ENCODE measurements around the gene CXCR4. TPM values are rescaled to one million over a fixed set of nuclear protein-coding genes. Genes with fewer than 3 reads are reported as not detected.

Gene CXCR4
- polyA plus RNA-seq, 1 of the 3 experiments (the other 2 are of a cell fraction) = 0.48 TPM

GRCh38 chr2:136086253-136087016, 31.5 kb downstream of the CXCR4 start:
- Histone ChIP-seq H3K4me3 (ENCODE audit: low read depth in 2 of 2, low read length in 1 of 2) (no peak overlapping the region), H3F3A (replicated peaks; ENCODE audit: insufficient read depth) (no peaks in the 10 kb centered on the region), H4K20me1 (ENCODE audit: insufficient read depth) (no peaks in the 10 kb centered on the region), H3K27me3 (ENCODE audit: insufficient read depth) (no peaks in the 10 kb centered on the region), H3K27ac (ENCODE audit: low read depth in 2 of 2, low read length in 1 of 2) (no peak overlapping the region; a peak in 1 of 4 replicates), H3K9me3 (no peaks in the 10 kb centered on the region), H3K4me2 (no peak overlapping the region), H2AFZ (ENCODE audit: low read depth) (no peak overlapping the region), H3K4me1 (ENCODE audit: control insufficient read depth in 1 of 2, insufficient read depth in 2 of 2, low read depth in 1 of 2, low read length in 1 of 2) (no peaks in the 10 kb centered on the region; a peak in 1 of 4 replicates), H3K36me3 (replicated peaks in 1 of 2; ENCODE audit: control insufficient read depth in 1 of 2, insufficient read depth in 2 of 2, low read length in 1 of 2) (no peaks in the 10 kb centered on the region), H3K9me2 (no peaks in the 10 kb centered on the region), H3K79me2 (ENCODE audit: insufficient read depth) (no peaks in the 10 kb centered on the region), H3K9ac (no peak overlapping the region)
- DNase-seq = peak; percentile 36
- CTCF ChIA-PET = interaction anchor here (0.7 kb wide), 1 partner anchor 255 kb away, joined by 3 read pairs; no protein-coding TSS in a partner anchor
- no peak for TF ChIP-seq JUND (IDR thresholded peaks at IDR 0.05)
- no peak for TF ChIP-seq ELF1 (IDR thresholded peaks at IDR 0.05)
- no peak for TF ChIP-seq FOXM1 (IDR thresholded peaks at IDR 0.05; ENCODE audit: low read depth)
- no peak for TF ChIP-seq CHD2 (IDR thresholded peaks at IDR 0.05; ENCODE audit: low read length, partially characterized antibody)
- no peak for TF ChIP-seq EZH2phosphoT487 (IDR thresholded peaks at IDR 0.05; ENCODE audit: borderline replicate concordance, low read depth)
- TF ChIP-seq NFIC (IDR thresholded peaks at IDR 0.05; ENCODE audit: borderline replicate concordance) = no peak
- POLR2A ChIA-PET = no interaction called here
- WGBS (ENCODE audit: low lambda C conversion rate) = 55% methylated on average over 4 of the region's 4 CpGs

DNA sequence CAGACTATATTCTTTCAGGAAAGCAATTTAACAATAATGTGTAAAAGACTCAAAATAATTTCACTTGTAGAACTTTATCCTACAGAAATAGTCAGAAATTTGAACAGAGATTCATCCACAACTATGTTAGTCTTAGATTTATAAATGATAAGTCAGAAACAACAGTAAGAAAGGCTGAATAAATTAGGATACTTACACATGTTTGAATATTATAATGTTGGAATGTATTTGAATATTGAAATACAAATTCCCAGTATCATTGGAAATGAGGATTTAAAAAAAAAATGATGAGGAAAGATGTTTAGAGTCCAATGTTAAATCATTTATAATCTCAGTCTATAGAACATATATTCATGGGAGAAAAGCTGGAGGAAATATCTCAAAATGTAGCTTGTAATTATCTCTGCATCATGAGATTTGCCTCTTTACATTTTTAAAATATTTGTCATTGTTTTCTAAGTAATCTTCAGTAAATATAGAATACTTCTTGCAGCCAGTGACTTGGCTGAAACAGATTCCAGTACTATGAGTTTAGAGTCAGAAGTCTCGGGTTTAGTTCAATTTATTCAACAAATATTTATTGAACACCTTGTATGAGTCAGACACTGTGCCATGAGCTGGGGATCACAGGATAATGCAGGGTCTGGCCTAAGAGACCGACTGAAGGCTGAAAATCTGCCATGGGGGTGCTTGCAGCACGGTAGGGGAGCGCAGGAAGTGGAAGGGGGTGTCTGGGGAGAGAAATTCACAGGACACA, 32.3 kb downstream of the CXCR4 start:
- H3K9ac ChIP-seq = no peak overlapping the region
- no peaks in the 10 kb centered on the region for H4K20me1 ChIP-seq (ENCODE audit: insufficient read depth)
- H3K4me2 ChIP-seq = no peak overlapping the region
- H3K4me1 ChIP-seq (ENCODE audit: control insufficient read depth in 1 of 2, insufficient read depth in 2 of 2, low read depth in 1 of 2, low read length in 1 of 2) = no peaks in the 10 kb centered on the region; a peak in 1 of 4 replicates
- 37% methylated on average over 4 of the region's 4 CpGs for WGBS (ENCODE audit: low lambda C conversion rate)
- H3K27me3 ChIP-seq (ENCODE audit: insufficient read depth) = no peaks in the 10 kb centered on the region
- no peaks in the 10 kb centered on the region for H3K36me3 ChIP-seq (replicated peaks in 1 of 2; ENCODE audit: control insufficient read depth in 1 of 2, insufficient read depth in 2 of 2, low read length in 1 of 2)
- no peaks in the 10 kb centered on the region for H3K9me3 ChIP-seq
- no peaks in the 10 kb centered on the region for H3F3A ChIP-seq (replicated peaks; ENCODE audit: insufficient read depth)
- no peak overlapping the region for H2AFZ ChIP-seq (ENCODE audit: low read depth)
- H3K4me3 ChIP-seq (ENCODE audit: low read depth in 2 of 2, low read length in 1 of 2) = no peak overlapping the region
- H3K9me2 ChIP-seq = no peaks in the 10 kb centered on the region
- POLR2A ChIA-PET = no interaction called here
- TF ChIP-seq RCOR1 (IDR thresholded peaks at IDR 0.05; ENCODE audit: low read length) = no peak
- no peak for TF ChIP-seq TEAD4 (IDR thresholded peaks at IDR 0.05; ENCODE audit: borderline replicate concordance, insufficient read depth)
- no peak for TF ChIP-seq EP300 (IDR thresholded peaks at IDR 0.05; ENCODE audit: borderline replicate concordance in 1 of 2, low read depth in 1 of 2, low read length in 1 of 2)
- TF ChIP-seq, protein P1, sequence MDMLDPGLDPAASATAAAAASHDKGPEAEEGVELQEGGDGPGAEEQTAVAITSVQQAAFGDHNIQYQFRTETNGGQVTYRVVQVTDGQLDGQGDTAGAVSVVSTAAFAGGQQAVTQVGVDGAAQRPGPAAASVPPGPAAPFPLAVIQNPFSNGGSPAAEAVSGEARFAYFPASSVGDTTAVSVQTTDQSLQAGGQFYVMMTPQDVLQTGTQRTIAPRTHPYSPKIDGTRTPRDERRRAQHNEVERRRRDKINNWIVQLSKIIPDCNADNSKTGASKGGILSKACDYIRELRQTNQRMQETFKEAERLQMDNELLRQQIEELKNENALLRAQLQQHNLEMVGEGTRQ (IDR thresholded peaks at IDR 0.05; ENCODE audit: borderline replicate concordance, low read depth, low read length) = no peak
- TF ChIP-seq EZH2phosphoT487 (IDR thresholded peaks at IDR 0.05; ENCODE audit: borderline replicate concordance, low read depth) = no peak
- TF ChIP-seq SMC3 (IDR thresholded peaks at IDR 0.05; ENCODE audit: low read depth, low read length) = no peak
- TF ChIP-seq GABPA (IDR thresholded peaks at IDR 0.05; ENCODE audit: low read depth) = no peak
- no peak for TF ChIP-seq NFIC (IDR thresholded peaks at IDR 0.05; ENCODE audit: borderline replicate concordance)
- no peak for TF ChIP-seq NRF1 (IDR thresholded peaks at IDR 0.05; ENCODE audit: low read depth, low read length)
- TF ChIP-seq PBX3 (IDR thresholded peaks at IDR 0.05) = no peak
- TF ChIP-seq CHD2 (IDR thresholded peaks at IDR 0.05; ENCODE audit: low read length, partially characterized antibody) = no peak
- no peak for TF ChIP-seq RAD21 (IDR thresholded peaks at IDR 0.05; ENCODE audit: low read length)
- TF ChIP-seq SIN3A (IDR thresholded peaks at IDR 0.05; ENCODE audit: borderline replicate concordance, low read depth, low read length) = no peak
- H3K27ac ChIP-seq (ENCODE audit: low read depth in 2 of 2, low read length in 1 of 2) = no peak overlapping the region
- CTCF ChIA-PET = interaction anchor here (0.6 to 0.7 kb wide), 2 partner anchors 31 to 255 kb away, joined by 3 read pairs; no protein-coding TSS in a partner anchor
- no peak for DNase-seq
- no peaks in the 10 kb centered on the region for H3K79me2 ChIP-seq (ENCODE audit: insufficient read depth)

Measured in SK-N-SH (cell line).